HG03439 (cell line): ENCODE measurements around the gene GK.
A peak's percentile ranks its signal among the peaks of the same experiment; 100 is the strongest.
"Not testable (repeated sequence)": the region's sequence is repeated elsewhere in the genome, so short reads cannot be mapped to it uniquely, and the experiment has no call there.

Experiments
- ATAC-seq: cut with Tn5 transposase; IDR thresholded peaks from one replicate; pipeline ENCODE4 v1.9.1; 2021; ENCODE audit warnings: mild to moderate bottlenecking, moderate library complexity; ENCODE audit not compliant: unreplicated experiment

GK gene

GRCh38 chrX:30653415-30654131, at the start of gene GK:
GK (plus strand) TSS chrX:30653423; CDS start chrX:30653538, 115 bp downstream.
- ATAC-seq: peak; percentile 17

- ATAC-seq: no peak
Measured at GRCh38 chrX:30607155-30607554, 46.1 kb upstream of the GK start.

GRCh38 chrX:30610026-30610425, 43.2 kb upstream of the GK start:
- no peak for ATAC-seq

DNA sequence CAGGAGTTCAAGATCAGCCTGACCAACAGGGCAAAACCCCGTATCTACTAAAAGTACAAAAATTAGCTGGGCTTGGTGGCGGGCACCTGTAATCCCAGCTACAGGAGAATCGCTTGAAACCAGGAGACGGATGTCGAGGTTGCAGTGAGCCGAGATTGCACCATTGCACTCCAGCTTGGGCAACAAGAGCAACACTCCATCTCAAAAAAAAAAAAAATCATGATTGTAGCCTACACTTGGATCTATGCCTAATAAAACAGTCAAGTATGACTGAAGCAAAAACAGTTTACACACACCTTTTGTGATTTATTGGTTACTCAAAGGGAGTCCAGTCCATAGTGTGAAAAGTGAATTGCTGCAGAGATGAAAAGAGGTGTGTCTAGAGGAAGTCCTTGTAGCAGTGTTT, 41.0 kb upstream of the GK start:
- ATAC-seq: no peak

DNA sequence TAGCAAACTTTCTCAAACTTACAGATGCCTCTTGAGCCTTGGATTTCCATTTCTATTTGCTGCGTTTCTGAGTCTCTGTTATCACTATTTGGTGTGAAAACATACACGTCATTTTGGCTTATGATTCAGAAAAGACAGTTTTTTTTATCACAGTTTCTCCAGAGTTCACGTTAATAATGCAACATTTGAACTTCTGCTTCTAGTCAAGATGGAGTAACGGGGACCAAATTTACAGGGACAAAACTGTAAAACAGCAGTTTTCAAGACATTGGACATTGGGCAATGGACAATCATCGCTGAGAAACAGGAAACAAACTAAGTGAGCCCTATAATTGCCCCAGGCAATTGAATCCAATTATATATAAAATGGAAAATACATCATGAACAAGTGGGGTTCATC, 39.5 kb upstream of the GK start:
- no peak for ATAC-seq

DNA sequence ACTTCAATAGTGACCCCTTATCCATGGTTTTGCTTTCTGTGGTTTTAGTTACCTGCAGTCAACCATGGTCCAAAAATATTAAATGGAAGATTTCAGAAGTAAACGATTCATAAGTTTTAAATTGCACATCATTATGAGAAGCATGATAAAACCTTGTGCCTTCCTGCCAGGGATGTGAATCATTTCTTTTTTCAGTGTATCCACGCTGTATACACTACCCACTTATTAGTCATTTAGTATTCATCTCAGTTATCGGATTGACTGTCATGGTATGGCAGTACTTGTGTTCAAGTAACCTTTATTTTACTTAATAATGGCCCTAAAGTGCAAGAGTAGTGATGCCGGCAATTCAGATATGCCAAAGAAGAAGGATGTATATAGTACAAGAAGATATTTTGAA, 38.0 kb upstream of the GK start:
- ATAC-seq: peak; percentile 56

- no peak for ATAC-seq
Measured at GRCh38 chrX:30618160-30618765, 35.0 kb upstream of the GK start.

GRCh38 chrX:30620125-30620524, 33.1 kb upstream of the GK start:
- ATAC-seq: no peak

DNA sequence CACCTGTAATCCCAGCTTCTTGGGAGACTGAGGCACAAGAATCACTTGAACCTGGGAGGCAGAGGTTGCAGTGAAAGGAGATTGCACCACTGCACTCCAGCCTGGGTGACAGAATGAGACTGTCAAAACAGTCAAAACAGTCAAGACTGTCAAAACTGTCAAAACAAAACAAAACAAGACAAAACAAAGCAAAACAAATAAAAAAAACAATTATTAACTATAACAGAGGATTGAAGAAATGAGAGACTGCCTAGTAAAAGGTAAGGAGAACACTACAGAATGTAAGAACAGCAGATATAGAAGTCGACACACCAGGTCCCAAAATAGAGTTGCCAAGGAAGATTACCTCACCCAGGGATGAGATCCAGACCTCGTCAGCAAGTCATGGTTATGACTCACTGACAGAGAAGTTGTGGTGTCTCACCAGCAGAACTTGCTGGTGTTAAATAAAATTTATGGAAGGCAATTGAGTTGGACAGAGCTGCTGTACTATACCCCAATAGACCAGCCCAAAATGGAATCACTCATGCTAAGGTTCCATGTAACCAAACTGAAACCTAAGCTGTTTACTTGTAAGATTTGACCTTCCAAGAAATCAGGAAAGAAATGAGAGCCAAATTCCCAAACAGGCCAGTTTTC, 32.1 kb upstream of the GK start:
- no peak for ATAC-seq

DNA sequence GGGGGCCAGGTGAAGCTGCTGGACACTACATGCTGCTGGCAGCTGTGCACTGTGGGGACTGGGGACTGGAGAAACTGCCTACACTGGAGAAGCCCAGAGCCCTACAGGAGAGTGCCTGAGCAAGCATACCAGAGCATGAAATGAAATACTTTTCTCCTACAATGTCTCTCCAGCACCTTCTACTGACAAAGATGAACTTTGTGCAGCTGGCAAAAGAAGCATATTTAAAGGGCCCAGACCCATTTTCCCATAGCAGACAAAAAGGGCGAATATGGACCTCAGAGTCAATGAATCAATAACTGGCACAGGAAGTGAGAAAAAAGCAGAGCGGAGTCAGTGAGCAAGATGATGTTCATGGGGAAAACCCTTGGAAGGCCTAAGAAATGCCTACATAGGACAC, 30.9 kb upstream of the GK start:
- ATAC-seq: no peak

DNA sequence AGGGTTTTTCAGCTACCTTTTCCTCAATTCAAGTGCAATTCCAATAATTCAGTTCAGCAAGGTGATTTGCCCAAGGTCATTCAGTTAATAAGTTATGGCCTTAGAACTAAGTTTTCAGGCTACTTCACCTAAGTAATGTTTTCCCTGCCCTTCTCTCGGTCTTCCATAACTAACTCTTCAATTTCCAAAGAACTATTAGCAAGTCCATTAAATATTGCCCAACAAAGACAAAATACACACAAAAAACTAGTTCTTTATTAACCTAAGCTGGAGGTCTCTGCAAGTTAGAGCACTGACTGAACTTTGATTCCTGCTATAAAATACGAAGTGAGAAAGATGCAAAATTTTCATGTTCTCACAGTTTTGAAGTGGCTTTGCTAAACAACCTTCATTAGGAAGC, 26.8 kb upstream of the GK start:
- ATAC-seq: no peak

GRCh38 chrX:30627818-30628652, 25.2 kb upstream of the GK start:
- ATAC-seq: no peak

DNA sequence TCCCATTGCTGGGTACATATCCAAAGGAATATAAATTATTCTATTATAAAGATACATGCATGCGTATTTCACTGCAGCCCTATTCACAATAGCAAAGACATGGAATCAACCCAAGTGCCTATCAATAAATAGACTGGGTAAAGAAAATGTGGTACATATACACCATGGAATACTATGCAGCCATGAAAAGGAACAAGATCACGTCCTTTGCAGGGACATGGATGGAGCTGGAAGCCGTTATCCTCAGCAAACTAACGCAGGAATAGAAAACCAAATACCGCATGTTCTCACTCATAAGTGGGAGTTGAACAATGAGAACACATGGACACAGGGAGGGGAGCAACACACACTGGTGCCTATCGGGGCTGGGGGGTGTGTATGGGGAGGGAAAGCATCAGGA, 19.2 kb upstream of the GK start:
- not testable (repeated sequence) for ATAC-seq

DNA sequence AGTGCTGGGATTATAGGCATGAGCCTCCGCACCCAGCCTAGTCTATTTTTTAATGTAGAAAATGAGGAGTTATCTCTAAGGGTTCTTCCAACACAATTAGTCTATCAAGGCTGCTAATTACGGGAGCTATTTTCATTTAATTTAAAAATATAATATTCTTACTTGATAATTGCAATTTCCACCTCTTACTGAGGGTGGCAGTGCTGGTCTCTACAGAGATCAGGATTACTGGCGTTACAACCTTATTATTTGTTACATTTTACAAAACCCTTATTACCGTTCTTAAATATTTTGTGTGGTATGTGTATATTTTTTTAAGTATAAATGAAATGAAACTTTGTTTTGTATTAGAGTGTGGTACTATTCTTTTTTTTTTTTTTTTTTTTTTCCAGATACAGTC, 17.6 kb upstream of the GK start:
- ATAC-seq: no peak

GRCh38 chrX:30637874-30638815, 15.1 kb upstream of the GK start:
- ATAC-seq: no peak

DNA sequence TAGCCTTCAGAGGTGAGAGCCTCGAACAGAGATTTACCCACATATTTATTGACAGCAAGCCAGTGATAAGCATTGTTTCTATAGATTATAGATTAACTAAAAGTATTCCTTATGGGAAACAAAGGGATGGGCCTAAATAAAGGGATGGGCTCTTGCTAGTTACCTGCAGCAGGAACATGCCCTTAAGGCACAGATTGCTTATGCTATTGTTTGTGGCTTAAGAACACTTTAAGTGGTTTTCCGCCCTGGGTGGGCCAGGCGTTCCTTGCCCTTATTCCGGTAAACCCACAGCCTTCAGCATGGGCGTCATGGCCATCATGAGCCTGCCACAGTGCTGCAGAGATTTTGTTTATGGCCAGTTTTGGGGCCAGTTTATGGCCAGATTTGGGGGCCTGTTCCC, 13.5 kb upstream of the GK start:
- ATAC-seq: not testable (repeated sequence)

GRCh38 chrX:30642642-30643041, 10.6 kb upstream of the GK start:
- ATAC-seq: no peak

DNA sequence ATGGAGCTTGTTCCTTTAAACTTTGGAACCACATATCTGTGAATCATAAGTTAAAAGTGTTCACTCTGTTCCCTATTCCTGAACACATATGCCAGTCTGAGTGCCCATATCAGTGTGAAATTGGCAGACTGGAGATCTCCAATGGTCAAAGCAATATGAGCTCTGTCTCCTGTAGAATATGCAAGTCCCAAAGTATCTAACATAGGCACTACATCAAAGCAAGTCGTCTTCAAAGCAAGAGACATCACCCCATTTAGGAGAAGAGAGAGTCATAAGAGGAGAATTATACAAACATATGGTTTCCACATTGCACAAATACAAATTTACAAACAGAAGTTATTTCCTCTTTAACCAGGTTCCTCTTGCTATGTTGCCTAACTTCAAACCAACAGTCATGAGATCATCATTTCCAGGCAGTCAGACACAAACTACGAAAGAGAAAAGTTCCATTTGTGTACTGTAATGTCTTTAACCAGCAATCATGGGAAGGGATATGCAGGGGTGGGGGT, 9.9 kb upstream of the GK start:
- ATAC-seq: no peak

DNA sequence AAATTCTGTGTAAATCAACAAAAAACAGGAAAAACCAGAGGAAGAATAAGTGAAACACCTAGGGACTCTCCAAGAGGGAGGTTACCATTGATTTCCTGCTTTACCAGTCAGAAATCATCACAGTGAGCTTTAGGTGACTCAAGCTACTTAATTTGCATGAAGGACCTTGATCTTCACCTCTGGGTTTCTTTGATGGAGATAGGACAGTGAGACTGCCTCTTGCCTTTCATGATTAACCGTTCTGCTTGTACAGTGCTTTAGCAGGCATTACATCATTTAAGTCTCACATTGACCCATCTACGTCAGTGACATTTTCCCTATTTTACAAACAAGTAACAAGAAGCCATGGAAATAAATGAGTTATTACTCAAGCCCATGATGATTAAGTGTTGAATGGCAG, 3.4 kb upstream of the GK start:
- no peak for ATAC-seq
